ENCODE data around the gene MYO15B.

MYO15B gene

GRCh38 chr17:75639327-75639726 is 51.7 kb downstream of the MYO15B start:
- DNase-seq (ENCODE audit: low read depth, low spot score), result no peak

GRCh38 chr17:75639771-75640555 is 52.4 kb downstream of the MYO15B start:
- DNase-seq (ENCODE audit: low read depth, low spot score), result no peak

- no peak for DNase-seq (ENCODE audit: low read depth, low spot score)
These were observed 53.0 kb downstream of the MYO15B start for GRCh38 chr17:75640556-75641119.

GRCh38 chr17:75641343-75641742 is 53.7 kb downstream of the MYO15B start:
- no peak for DNase-seq (ENCODE audit: low read depth, low spot score)

GRCh38 chr17:75642182-75642783 is 54.7 kb downstream of the MYO15B start:
- no peak for DNase-seq (ENCODE audit: low read depth, low spot score)

GRCh38 chr17:75642784-75643642 is 55.4 kb downstream of the MYO15B start:
- no peak for DNase-seq (ENCODE audit: low read depth, low spot score)

- DNase-seq (ENCODE audit: low read depth, low spot score), result no peak
These were observed 56.0 kb downstream of the MYO15B start for GRCh38 chr17:75643643-75644017.

GRCh38 chr17:75645501-75645888 is 57.9 kb downstream of the MYO15B start:
- DNase-seq (ENCODE audit: low read depth, low spot score), result no peak

GRCh38 chr17:75645889-75646637 is 58.5 kb downstream of the MYO15B start:
- no peak for DNase-seq (ENCODE audit: low read depth, low spot score)

- no peak for DNase-seq (ENCODE audit: low read depth, low spot score)
These were observed 59.0 kb downstream of the MYO15B start for GRCh38 chr17:75646638-75646992.

- DNase-seq (ENCODE audit: low read depth, low spot score), result no peak
These were observed 59.5 kb downstream of the MYO15B start for GRCh38 chr17:75647061-75647460.

GRCh38 chr17:75647921-75648320 is 60.3 kb downstream of the MYO15B start:
- no peak for DNase-seq (ENCODE audit: low read depth, low spot score)

GRCh38 chr17:75649687-75650086 is 62.1 kb downstream of the MYO15B start:
- DNase-seq (ENCODE audit: low read depth, low spot score), result no peak

GRCh38 chr17:75650874-75651273 is 63.3 kb downstream of the MYO15B start:
- no peak for DNase-seq (ENCODE audit: low read depth, low spot score)

GRCh38 chr17:75652341-75652740 is 64.7 kb downstream of the MYO15B start:
- DNase-seq (ENCODE audit: low read depth, low spot score), result no peak

- no peak for DNase-seq (ENCODE audit: low read depth, low spot score)
These were observed 65.4 kb downstream of the MYO15B start for GRCh38 chr17:75652934-75653549.

GRCh38 chr17:75654176-75654575 is 66.6 kb downstream of the MYO15B start:
- no peak for DNase-seq (ENCODE audit: low read depth, low spot score)

- no peak for DNase-seq (ENCODE audit: low read depth, low spot score)
These were observed 70.6 kb downstream of the MYO15B start for GRCh38 chr17:75658237-75658636.

- no peak for DNase-seq (ENCODE audit: low read depth, low spot score)
These were observed 73.9 kb downstream of the MYO15B start for GRCh38 chr17:75661531-75661930.

- DNase-seq (ENCODE audit: low read depth, low spot score), result no peak
These were observed 74.9 kb downstream of the MYO15B start for GRCh38 chr17:75662511-75662910.

GRCh38 chr17:75664099-75664549 is 76.5 kb downstream of the MYO15B start:
- DNase-seq (ENCODE audit: low read depth, low spot score), result no peak

Data from activated CD4-positive, CD25-positive, alpha-beta regulatory T cell treated with anti-CD3 and anti-CD28 coated beads, Interleukin-2, amount 50 U/mL, for 16 hours (primary cell).